Activated CD8-positive, alpha-beta memory T cell treated with anti-CD3 and anti-CD28 coated beads for 36 hours (primary cell): ENCODE measurements around the gene TBC1D2B. TPM values are rescaled to one million over a fixed set of nuclear protein-coding genes. Genes with fewer than 3 reads are reported as not detected.

ENCODE experiments used
- CTCF ChIA-PET: fragments of 350-600 bp; sonication (Branson Sonifier 250); formaldehyde crosslinking; loops from one replicate; lab custom pipeline; 2021; ENCODE audit warnings: antibody characterized with exemption; lab: Charles Lee
- POLR2A ChIA-PET: fragments of 350-600 bp; sonication (Branson Sonifier 250); formaldehyde crosslinking; loops from one replicate; lab custom pipeline; 2021; ENCODE audit warnings: antibody characterized with exemption; lab: Charles Lee
- total RNA-seq, 2 experiments: library from RNA; stranded (reverse); gene quantifications; one replicate each; pipeline ENCODE4 v1.2.3, GENCODE V29; 2021

TBC1D2B gene
- total RNA-seq, 2 experiments from 2014 or later = 43.0 to 45.3 TPM

DNA sequence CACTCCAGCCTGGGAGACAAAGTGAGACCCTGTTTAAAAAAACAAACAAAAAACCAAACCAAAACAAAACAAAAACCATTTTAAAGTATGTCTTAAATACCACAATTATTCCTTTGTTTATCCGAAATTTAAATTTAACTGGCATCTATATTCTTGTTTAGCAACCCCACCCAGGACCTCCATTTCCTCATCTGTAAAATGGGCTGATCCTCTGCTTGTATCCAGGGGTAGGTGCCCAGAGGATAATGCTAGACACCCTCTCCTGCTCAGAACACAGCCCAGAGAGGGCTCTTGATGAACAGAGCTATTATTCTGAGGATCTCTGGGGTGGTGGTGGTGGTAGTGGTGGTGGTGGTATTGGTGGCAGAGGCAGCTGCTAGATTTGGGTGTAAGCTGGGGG is 24.7 kb upstream of the TBC1D2B start:
- CTCF ChIA-PET = interaction anchor here (0.9 to 1.8 kb wide), 5 partner anchors 9 to 142 kb away, joined by 3 to 5 read pairs (median 4); partner anchors contain the start of gene TBC1D2B
- POLR2A ChIA-PET = no interaction called here

- ChIA-PET CTCF (interaction anchor here (0.9 to 1.6 kb wide), 3 partner anchors 24 to 142 kb away, joined by 3 to 5 read pairs (median 3); partner anchors contain the start of gene TBC1D2B), POLR2A (no interaction called here)
These were observed 24.1 kb upstream of the TBC1D2B start for GRCh38 chr15:78101423-78102105.

DNA sequence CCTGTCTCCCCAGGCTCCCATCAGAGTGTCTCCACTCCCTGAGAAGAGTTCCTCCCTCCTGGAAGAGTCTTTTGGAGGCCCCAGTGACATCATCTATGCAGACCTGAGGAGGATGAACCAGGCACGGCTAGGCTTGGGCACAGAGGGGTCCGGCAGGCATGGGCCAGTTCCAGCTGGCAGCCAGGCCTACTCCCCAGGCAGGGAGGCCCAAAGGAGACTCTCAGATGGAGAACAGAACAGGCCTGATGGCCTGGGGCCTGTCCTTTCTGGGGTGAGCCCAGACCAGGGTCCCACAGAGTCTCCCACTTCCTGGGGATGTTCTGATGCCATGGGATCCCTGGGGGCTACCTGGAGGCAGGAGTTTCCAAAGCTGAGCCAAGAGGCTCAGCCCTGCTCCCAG is 23.4 kb upstream of the TBC1D2B start:
- ChIA-PET POLR2A (no interaction called here), CTCF (interaction anchor here (1.6 kb wide), 1 partner anchor 133 kb away, joined by 5 read pairs; no protein-coding TSS in a partner anchor)

- POLR2A ChIA-PET = no interaction called here
These were observed 20.7 kb upstream of the TBC1D2B start for GRCh38 chr15:78098131-78098755.

DNA sequence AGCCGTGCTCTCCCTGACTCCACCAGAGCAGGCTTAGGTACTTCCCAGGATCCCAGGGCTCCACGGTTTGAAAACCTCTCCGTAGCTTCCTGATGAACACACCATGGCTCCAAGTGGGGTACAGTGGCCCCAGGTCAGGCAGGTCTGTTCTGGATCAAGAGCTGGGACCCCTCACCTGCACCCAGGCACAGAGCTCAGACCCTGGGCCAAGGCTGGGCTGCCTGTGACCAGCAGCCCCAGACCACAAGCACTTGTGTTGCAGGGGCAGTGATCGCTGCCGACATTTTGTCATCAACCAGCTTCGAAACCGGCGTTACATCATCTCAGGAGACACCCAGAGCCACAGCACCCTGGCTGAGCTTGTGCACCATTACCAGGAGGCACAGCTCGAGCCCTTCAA is 20.2 kb upstream of the TBC1D2B start:
- CTCF ChIA-PET = interaction anchor here (0.9 to 1.2 kb wide), 2 partner anchors 16 to 131 kb away, joined by 3 read pairs; no protein-coding TSS in a partner anchor
- POLR2A ChIA-PET = no interaction called here

More at GRCh38 chr15:78098131-78098755, 20.7 kb upstream of the TBC1D2B start:
- CTCF ChIA-PET = interaction anchor here (0.9 to 1.2 kb wide), 2 partner anchors 15 to 131 kb away, joined by 3 read pairs; no protein-coding TSS in a partner anchor

DNA sequence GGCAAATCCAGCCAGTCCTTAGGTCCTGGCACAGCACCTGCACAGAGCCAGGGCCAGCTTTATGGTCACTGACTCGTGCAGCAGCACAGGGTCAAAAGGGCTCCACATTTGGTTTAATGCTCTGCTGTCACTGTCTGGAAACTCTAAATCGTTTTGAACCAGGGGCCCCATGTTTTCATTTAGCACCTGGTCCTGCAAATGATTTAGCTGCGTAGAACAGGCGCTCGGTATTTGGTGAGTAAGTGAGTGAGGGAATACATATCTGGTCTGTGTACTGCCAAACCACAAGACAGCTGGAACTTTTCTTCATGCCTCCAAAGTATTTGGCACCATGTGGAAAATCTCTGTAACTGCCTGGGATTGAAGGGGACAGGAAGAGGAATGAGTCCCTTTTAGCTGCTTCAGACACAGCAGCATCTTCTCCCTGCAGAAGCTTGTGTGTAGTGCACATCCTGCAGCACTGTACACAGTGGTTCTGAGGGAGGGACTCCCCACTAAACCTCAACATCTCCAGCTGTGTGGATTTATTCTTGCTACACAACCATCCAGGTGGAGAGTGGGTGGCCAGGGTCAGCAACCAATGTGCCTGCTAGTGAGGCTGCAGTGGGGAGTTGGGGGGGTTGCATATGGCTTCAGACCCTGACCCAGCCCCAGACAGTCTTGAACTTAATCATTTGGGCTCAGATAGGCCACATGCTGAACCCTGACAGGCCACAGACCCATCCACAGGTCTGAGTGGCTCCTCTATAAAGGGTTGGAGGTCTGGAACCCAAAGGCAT is 15.9 kb upstream of the TBC1D2B start:
- ChIA-PET POLR2A (no interaction called here), CTCF (interaction anchor here (0.6 to 1.4 kb wide), 3 partner anchors 10 to 15 kb away, joined by 3 to 4 read pairs (median 4); no protein-coding TSS in a partner anchor)

DNA sequence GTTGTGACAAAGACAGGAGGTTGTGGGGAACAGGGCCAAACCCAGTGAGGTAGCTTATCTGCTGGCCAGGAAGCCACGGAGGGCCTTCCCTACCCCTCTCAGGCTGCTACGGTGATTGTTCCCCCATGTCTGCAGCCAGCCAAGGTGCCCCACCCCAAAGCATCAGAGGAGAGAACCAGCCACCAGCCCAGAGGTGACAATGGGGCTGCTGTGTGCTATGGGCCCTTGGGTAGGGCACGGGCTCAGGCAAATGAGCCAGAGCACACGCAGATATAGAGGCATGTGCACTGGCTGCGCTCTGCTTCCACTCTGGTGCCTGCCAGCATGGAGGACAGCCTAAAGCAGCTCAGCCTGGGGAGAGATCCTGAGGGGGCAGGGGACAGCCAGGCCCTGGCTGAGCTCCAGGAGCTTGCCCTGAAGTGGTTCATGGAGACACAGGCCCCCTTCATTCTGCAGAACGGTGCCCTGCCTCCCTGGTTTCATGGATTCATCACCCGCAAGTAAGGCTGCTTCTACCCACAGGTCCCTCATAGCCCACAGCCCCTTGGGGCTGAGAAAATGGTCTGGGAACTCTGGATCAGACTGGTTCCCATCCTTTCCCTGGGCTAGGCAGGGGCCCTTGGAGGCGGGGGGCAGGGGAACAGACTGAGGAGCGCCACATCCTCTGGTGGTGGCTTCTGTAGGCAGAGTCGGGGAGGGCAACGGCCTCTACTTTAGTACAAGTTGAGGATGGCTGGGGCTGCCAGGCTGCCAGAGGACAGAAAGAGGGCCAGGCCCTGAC is 14.9 kb upstream of the TBC1D2B start, which contains the start of gene SH2D7:
SH2D7 (plus strand) TSS at position 301 of the 781 bp plus-strand sequence; CDS start at position 325, 24 bp downstream.
- CTCF ChIA-PET = interaction anchor here (1.3 to 2.3 kb wide), 2 partner anchors 11 to 16 kb away, joined by 4 to 8 read pairs; no protein-coding TSS in a partner anchor
- POLR2A ChIA-PET = no interaction called here

DNA sequence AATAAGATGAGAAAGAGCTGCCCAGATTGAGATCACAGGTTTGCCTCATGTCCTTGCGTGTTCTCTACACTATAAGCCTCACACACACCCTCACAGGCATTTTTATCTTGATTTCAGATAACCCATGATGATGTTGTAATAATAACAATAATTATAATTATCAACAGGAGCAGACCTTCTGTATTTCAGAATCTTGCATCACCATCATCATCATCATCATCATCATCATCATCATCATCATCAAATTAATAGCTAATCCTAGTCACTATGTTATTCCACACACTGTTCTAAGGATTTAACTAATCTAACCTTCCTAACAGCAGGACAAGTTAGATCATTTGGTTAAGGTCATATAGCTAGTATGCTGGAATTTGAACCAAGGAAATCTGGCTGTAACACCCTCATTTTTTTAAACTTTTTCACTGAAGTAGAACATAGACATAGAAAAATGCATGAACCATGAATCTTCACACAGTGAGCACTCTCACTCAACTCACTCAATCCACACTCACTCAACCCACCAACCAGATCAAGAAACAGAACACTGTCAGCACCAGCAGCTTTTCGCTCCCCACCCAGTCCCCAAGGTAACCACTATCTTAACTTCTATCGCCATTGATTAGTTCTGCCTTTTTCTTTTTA is 13.0 kb upstream of the TBC1D2B start:
- POLR2A ChIA-PET = interaction anchor here (0.6 kb wide), 1 partner anchor 15 kb away, joined by 3 read pairs; no protein-coding TSS in a partner anchor
- CTCF ChIA-PET = interaction anchor here (0.5 to 2.3 kb wide), 3 partner anchors 17 to 131 kb away, joined by 3 to 8 read pairs (median 4); no protein-coding TSS in a partner anchor

GRCh38 chr15:78088773-78089080 is 11.2 kb upstream of the TBC1D2B start:
- CTCF ChIA-PET = interaction anchor here (0.6 to 1.2 kb wide), 5 partner anchors 20 to 270 kb away, joined by 3 to 5 read pairs (median 3); no protein-coding TSS in a partner anchor

DNA sequence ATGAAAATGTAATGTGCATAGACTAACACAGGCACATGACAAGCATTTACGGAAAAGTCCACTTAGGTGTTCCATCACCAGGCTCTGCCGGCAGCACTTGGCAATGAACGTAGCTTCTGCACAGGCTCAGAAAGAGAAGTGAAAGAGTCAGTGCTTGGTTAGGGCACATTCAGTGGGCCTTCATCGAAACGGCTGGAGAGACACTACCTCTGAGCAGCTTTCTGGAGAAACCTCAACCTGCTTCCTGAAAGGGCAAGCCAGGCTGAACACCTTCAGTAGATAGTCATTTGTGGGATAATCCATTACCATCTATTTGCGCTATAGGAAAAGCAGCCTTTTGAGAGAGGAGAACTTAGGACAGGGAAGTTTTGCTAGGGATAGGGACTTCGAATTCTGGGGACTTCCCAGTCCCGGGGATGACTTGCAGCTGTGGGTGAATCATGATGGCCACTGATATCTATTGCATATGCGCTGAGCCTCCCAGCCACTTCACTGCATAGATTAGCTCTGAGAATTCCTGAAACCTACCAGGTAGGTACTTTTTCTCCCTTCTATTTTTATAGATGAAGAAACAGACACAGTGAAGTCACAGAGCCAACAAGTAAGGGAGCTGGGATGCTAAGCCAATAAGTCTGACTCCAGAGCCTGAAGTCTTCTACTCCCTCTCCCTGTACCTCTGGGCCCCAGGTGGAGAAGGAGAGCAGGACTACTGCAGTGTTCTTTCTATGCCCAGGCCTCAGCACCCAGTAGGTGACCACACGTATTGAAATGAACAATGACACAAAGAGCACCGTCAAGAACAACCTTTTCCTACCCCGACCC is 10.7 kb upstream of the TBC1D2B start:
- CTCF ChIA-PET = interaction anchor here (1.2 kb wide), 2 partner anchors 21 to 128 kb away, joined by 3 to 5 read pairs; no protein-coding TSS in a partner anchor
- POLR2A ChIA-PET = no interaction called here

More at GRCh38 chr15:78088773-78089080, 11.2 kb upstream of the TBC1D2B start:
- POLR2A ChIA-PET = no interaction called here

- CTCF ChIA-PET = no interaction called here
These were observed 8.4 kb upstream of the TBC1D2B start for GRCh38 chr15:78085928-78086327.

DNA sequence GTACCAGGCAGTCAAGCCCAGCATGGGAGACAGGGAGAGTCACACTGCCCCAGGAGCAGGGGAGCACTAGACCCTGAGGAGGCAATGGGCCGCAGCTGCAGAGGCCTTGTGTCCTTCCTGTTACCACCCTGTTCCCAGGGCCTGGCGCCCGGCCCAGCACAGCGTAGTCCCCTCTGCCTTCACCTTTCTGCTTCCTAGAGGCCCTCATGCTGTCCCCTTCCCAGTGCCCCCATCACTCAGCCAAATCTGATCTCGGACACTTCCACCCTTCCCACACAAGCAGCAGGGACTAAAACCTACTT is 6.9 kb upstream of the TBC1D2B start:
- ChIA-PET POLR2A (no interaction called here), CTCF (no interaction called here)

More at GRCh38 chr15:78085928-78086327, 8.4 kb upstream of the TBC1D2B start:
- POLR2A ChIA-PET = no interaction called here

DNA sequence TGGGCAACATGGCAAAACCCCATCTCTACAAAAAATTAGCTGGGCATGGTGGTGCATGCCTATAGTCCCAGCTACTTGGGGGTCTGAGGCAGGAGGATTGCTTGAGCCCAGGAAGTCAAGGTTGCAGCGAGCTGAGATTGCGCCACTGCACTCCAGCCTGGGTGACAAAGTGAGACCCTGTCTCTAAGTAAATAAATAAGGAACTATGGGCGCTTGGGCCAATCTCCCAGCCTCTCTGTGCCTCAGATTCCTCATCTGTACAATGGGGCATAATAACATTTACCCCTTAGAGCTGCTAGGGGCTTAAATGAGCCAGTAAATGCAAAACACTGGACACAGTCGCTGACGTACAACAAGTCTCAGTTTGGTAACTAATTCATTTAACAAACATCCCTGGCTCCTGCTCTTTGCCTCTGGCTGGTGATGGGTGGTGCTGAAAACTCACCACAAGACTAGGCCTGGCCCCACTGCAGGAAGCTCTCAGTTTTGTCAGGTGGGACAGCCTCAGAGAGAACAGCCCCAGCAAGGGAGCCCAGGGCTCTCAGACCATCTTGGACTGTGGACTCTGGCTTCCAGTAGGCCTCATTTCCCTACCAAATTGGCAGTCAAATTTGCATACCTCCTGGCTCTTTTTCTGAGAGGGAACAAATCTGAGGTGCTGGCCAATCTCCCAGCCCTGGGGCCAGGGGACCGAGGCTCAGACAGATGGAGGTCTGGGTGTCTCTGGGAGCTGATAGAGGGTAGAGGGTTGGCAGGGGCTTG is 6.4 kb upstream of the TBC1D2B start:
- CTCF ChIA-PET = no interaction called here
- POLR2A ChIA-PET = no interaction called here

DNA sequence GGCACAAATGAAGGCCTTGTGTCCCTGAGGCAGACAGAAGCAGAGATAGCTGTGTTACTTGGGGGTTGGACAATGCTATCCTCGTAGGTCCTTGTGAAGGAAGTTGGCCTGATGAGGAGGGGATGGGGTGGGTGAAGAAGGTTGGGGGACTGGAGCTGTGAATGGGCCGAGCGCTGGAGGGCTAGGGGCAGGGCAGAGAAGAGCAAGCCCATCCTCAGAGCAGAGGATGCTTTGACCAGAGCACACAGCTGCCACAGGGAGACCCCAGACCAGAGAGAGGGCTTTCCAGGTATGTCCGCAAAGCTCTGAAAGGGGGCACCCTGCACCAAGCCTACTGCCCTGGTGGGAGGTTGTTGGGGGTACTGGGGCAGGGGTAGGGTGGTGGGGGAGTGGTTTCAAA is 5.7 kb upstream of the TBC1D2B start:
- POLR2A ChIA-PET = interaction anchor here (1.4 kb wide), 1 partner anchor 13 kb away, joined by 6 read pairs; no protein-coding TSS in a partner anchor
- CTCF ChIA-PET = interaction anchor here (1.5 kb wide), 1 partner anchor 25 kb away, joined by 9 read pairs; no protein-coding TSS in a partner anchor

- CTCF ChIA-PET = interaction anchor here (1.1 to 1.5 kb wide), 2 partner anchors 25 to 33 kb away, joined by 3 to 9 read pairs; no protein-coding TSS in a partner anchor
- POLR2A ChIA-PET = interaction anchor here (1.4 kb wide), 1 partner anchor 13 kb away, joined by 6 read pairs; no protein-coding TSS in a partner anchor
These were observed 5.2 kb upstream of the TBC1D2B start for GRCh38 chr15:78082743-78083110.

DNA sequence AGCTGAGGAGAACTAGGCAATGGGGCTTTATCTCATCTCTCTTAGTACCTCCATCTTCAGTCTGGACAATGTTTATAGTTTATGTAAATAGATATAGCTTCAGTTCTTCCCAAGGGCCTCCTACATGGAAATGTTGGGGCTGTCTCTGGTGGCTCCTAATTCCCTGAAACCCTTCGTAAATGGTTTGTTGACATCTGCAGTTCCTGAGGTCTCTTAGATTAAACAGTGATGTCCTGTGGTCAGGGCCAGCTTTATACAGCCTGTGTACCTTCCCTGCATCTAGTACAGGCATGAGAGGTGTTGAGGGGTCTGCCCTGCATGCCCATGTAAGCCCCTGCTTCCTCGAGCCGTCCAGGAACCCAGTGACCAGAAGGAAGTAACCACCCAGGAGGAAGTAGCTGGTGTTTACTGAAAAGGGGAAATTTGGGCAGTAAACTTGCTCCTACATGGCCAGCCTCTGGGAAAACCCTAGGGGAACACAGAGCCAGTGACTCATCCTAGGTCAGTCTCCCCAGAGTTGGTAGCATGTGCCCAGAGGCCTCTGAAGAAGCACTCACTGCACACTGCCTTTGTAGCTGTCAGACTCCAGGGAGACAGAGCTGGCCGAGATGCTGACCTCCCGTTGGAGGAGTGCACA is 4.7 kb upstream of the TBC1D2B start:
- POLR2A ChIA-PET = interaction anchor here (1.4 kb wide), 1 partner anchor 12 kb away, joined by 6 read pairs; no protein-coding TSS in a partner anchor
- CTCF ChIA-PET = interaction anchor here (1.1 to 1.5 kb wide), 2 partner anchors 26 to 33 kb away, joined by 3 to 9 read pairs; no protein-coding TSS in a partner anchor
